ENCODE measurements around the gene IGSF21.

DNA sequence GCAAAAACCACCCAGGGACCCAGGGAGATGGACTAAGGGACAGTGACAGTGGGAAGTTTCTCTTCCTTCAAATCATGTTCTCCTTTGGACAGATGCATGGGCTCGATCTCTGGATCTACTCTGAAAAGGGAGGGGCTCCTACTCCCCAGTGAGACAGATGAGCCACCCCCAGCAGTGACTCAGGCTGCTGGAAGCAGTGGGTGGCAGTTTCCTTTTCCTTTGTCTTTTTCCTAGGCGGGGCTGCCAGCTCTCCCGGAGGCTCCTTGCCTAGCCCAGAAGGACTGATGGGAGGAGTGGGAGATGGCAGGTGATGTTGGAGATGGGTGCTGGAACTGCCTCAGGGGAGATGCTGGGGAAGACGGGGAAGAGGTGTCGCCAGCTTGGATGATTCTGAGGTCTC lies 41.0 kb upstream of the IGSF21 start:
- TF ChIP-seq, protein P1, sequence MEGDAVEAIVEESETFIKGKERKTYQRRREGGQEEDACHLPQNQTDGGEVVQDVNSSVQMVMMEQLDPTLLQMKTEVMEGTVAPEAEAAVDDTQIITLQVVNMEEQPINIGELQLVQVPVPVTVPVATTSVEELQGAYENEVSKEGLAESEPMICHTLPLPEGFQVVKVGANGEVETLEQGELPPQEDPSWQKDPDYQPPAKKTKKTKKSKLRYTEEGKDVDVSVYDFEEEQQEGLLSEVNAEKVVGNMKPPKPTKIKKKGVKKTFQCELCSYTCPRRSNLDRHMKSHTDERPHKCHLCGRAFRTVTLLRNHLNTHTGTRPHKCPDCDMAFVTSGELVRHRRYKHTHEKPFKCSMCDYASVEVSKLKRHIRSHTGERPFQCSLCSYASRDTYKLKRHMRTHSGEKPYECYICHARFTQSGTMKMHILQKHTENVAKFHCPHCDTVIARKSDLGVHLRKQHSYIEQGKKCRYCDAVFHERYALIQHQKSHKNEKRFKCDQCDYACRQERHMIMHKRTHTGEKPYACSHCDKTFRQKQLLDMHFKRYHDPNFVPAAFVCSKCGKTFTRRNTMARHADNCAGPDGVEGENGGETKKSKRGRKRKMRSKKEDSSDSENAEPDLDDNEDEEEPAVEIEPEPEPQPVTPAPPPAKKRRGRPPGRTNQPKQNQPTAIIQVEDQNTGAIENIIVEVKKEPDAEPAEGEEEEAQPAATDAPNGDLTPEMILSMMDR (IDR thresholded peaks at IDR 0.05 in 2 of 3, conservative IDR thresholded peaks at IDR 0.05 in 1 of 3; ENCODE audit: control insufficient read depth in 2 of 3, extremely low read depth in 1 of 3, insufficient read depth in 1 of 3, low read depth in 3 of 3, low read length in 3 of 3): no peak
- TF ChIP-seq HDAC6 (IDR thresholded peaks at IDR 0.05; ENCODE audit: unreplicated experiment) (no peak), CHD2 (IDR thresholded peaks at IDR 0.05; ENCODE audit: borderline replicate concordance, low read depth, low read length) (no peak), TAF1 (IDR thresholded peaks at IDR 0.05; ENCODE audit: borderline replicate concordance, low read depth, low read length) (no peak)
- TF ChIP-seq, protein P2, sequence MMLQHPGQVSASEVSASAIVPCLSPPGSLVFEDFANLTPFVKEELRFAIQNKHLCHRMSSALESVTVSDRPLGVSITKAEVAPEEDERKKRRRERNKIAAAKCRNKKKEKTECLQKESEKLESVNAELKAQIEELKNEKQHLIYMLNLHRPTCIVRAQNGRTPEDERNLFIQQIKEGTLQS (IDR thresholded peaks at IDR 0.05; ENCODE audit: borderline replicate concordance, extremely low read depth, low read depth, low read length): no peak
- TF ChIP-seq, protein P3, sequence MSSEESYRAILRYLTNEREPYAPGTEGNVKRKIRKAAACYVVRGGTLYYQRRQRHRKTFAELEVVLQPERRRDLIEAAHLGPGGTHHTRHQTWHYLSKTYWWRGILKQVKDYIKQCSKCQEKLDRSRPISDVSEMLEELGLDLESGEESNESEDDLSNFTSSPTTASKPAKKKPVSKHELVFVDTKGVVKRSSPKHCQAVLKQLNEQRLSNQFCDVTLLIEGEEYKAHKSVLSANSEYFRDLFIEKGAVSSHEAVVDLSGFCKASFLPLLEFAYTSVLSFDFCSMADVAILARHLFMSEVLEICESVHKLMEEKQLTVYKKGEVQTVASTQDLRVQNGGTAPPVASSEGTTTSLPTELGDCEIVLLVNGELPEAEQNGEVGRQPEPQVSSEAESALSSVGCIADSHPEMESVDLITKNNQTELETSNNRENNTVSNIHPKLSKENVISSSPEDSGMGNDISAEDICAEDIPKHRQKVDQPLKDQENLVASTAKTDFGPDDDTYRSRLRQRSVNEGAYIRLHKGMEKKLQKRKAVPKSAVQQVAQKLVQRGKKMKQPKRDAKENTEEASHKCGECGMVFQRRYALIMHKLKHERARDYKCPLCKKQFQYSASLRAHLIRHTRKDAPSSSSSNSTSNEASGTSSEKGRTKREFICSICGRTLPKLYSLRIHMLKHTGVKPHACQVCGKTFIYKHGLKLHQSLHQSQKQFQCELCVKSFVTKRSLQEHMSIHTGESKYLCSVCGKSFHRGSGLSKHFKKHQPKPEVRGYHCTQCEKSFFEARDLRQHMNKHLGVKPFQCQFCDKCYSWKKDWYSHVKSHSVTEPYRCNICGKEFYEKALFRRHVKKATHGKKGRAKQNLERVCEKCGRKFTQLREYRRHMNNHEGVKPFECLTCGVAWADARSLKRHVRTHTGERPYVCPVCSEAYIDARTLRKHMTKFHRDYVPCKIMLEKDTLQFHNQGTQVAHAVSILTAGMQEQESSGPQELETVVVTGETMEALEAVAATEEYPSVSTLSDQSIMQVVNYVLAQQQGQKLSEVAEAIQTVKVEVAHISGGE (CRISPR knock-in tag; IDR thresholded peaks at IDR 0.05): no peak

Measured in GM12878 (cell line).